Trophoblast cell (in vitro differentiated cells and primary cell): ENCODE measurements around the gene RASSF5.

Experiments
- DNase-seq, 2 donors: peaks; one replicate each; pipeline ENCODE4 v3.0.0-alpha.2; 2016
- H2AFZ ChIP-seq: 2 replicates; pipeline ENCODE4 v1.6.1; 2013; ENCODE audit warnings: low read length, moderate library complexity, mild to moderate bottlenecking; ENCODE audit not compliant: insufficient read depth, poor library complexity
- H2AK5ac ChIP-seq: 2 replicates; pipeline ENCODE4 v1.6.1; 2013; ENCODE audit warnings: mild to moderate bottlenecking, low read length
- H2BK120ac ChIP-seq: 2 replicates; pipeline ENCODE4 v1.6.1; 2013; ENCODE audit warnings: low read length, mild to moderate bottlenecking, moderate library complexity; ENCODE audit not compliant: insufficient read depth, poor library complexity
- H2BK12ac ChIP-seq: 2 replicates; pipeline ENCODE4 v1.6.1; 2013; ENCODE audit warnings: mild to moderate bottlenecking, low read length, moderate library complexity
- H2BK5ac ChIP-seq: 2 replicates; pipeline ENCODE4 v1.6.1; 2013; ENCODE audit warnings: low read length, low read depth, moderate library complexity, mild to moderate bottlenecking; ENCODE audit not compliant: poor library complexity
- H3K14ac ChIP-seq: 2 replicates; pipeline ENCODE4 v1.6.1; 2013; ENCODE audit warnings: mild to moderate bottlenecking, low read length
- H3K18ac ChIP-seq: 2 replicates; pipeline ENCODE4 v1.6.1; 2013; ENCODE audit warnings: mild to moderate bottlenecking, low read length
- H3K23ac ChIP-seq: 2 replicates; pipeline ENCODE4 v1.6.1; 2013; ENCODE audit warnings: low read length
- H3K27ac ChIP-seq: 2 replicates; pipeline ENCODE4 v1.5.1; 2013; ENCODE audit warnings: low read depth, mild to moderate bottlenecking, inconsistent platforms, low read length, moderate library complexity
- H3K27me3 ChIP-seq: 2 replicates; pipeline ENCODE4 v1.6.1; 2013; ENCODE audit warnings: inconsistent platforms, mild to moderate bottlenecking, low read length, moderate library complexity; ENCODE audit not compliant: insufficient read depth
- H3K36me3 ChIP-seq, 2 experiments: 1 replicate in 1 of 2; 2 replicates in 1 of 2; pipeline ENCODE4 v1.6.1; 2013; ENCODE audit warnings: low read length in 2 of 2, mild to moderate bottlenecking in 2 of 2, moderate library complexity in 1 of 2; ENCODE audit not compliant: insufficient read depth in 2 of 2, control insufficient read depth in 1 of 2
- H3K4ac ChIP-seq: 2 replicates; pipeline ENCODE4 v1.6.1; 2013; ENCODE audit warnings: low read depth, mild to moderate bottlenecking, low read length, moderate library complexity
- H3K4me1 ChIP-seq, 2 experiments: 1 replicate in 1 of 2; 2 replicates in 1 of 2; pipeline ENCODE4 v1.6.1; 2013; ENCODE audit warnings: low read length in 2 of 2, mild to moderate bottlenecking in 2 of 2, moderate library complexity in 1 of 2; ENCODE audit not compliant: insufficient read depth in 2 of 2, control insufficient read depth in 1 of 2
- H3K4me2 ChIP-seq: 2 replicates; pipeline ENCODE4 v1.6.1; 2013; ENCODE audit warnings: inconsistent platforms, mild to moderate bottlenecking, low read length, moderate library complexity
- H3K4me3 ChIP-seq: 2 replicates; pipeline ENCODE4 v1.5.1; 2013; ENCODE audit warnings: mild to moderate bottlenecking, low read depth, low read length, inconsistent platforms
- H3K79me1 ChIP-seq: one replicate; pipeline ENCODE4 v1.6.1; 2013; ENCODE audit warnings: low read length
- H3K79me2 ChIP-seq: 2 replicates; pipeline ENCODE4 v1.6.1; 2013; ENCODE audit warnings: low read length, mild to moderate bottlenecking; ENCODE audit not compliant: control insufficient read depth, insufficient read depth, poor library complexity
- H3K9ac ChIP-seq: 2 replicates; pipeline ENCODE4 v1.6.1; 2013; ENCODE audit warnings: mild to moderate bottlenecking, low read length
- H3K9me3 ChIP-seq: 2 replicates; pipeline ENCODE4 v1.6.1; 2013; ENCODE audit warnings: low read depth, mild to moderate bottlenecking, control low read depth, inconsistent platforms, low read length; ENCODE audit not compliant: insufficient read depth
- H4K12ac ChIP-seq: 2 replicates; pipeline ENCODE4 v1.6.1; 2013; ENCODE audit warnings: low read depth, mild to moderate bottlenecking, low read length, moderate library complexity
- H4K8ac ChIP-seq: 2 replicates; pipeline ENCODE4 v1.6.1; 2013; ENCODE audit warnings: low read depth, mild to moderate bottlenecking, low read length, moderate library complexity
- H4K91ac ChIP-seq: one replicate; pipeline ENCODE4 v1.6.1; 2013; ENCODE audit warnings: low read depth, mild to moderate bottlenecking, low read length, moderate library complexity
- WGBS: extraction: QIAGEN DNeasy Blood & Tissue Kit; methylation state at CpG from one replicate; pipeline ENCODE4 v1.1.7; 2013; ENCODE audit warnings: missing lambda C conversion rate; ENCODE audit not compliant: insufficient read length, insufficient coverage; ENCODE audit errors: extremely low coverage; 5-methylcytosine and 5-hydroxymethylcytosine counted together

Gene RASSF5

DNA sequence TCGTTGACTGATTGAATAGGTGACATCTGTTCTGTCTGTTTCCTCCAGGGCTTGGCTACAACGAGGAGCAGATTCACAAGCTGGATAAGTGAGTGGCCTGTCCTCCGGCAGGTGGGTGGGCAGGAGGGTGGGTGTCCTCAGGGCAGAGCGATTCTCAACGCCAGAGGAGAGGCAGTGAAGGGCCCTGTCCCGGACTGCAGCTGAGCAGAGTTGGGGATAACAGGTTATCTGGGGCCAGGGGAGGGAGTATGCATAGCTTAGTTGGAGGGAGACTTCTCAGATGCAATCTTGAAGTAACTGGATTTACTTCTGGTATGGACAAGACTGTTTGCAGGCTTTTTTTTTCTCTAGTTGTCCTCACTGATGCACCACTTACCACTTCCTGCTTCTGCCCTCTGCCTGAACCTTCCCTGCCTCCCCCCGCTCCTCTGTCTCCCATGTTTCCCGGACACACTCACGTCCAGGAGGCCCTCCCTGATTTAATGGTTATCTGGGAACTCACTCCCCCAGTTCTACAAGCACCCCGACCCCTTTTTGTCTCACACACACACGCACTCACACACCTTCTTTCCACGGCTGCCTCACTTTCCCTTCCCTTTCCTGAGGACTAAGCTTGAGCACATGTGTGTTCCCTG is 16.4 kb upstream of the RASSF5 start:
- Histone ChIP-seq H4K91ac (no peak overlapping the region), H3K14ac (no peak overlapping the region), H3K27ac (no peak overlapping the region), H2AK5ac (no peak overlapping the region), H3K4me3 (no peak overlapping the region), H4K8ac (no peak overlapping the region), H3K79me1 (no peaks in the 10 kb centered on the region), H3K36me3 (peaks cover 0 to 10% of the 10 kb centered on the region in 2 experiments), H3K9me3 (no peaks in the 10 kb centered on the region), H3K4me2 (no peak overlapping the region), H2AFZ (no peak overlapping the region), H4K12ac (no peak overlapping the region), H3K18ac (no peak overlapping the region), H3K9ac (no peak overlapping the region), H3K79me2 (no peaks in the 10 kb centered on the region), H3K4me1 (no peaks in the 10 kb centered on the region), H2BK5ac (no peak overlapping the region), H2BK120ac (no peak overlapping the region), H3K23ac (no peak overlapping the region), H2BK12ac (no peak overlapping the region), H3K4ac (no peak overlapping the region), H3K27me3 (no peaks in the 10 kb centered on the region)
- no CpG with 5 or more reads among the region's 12 CpGs for WGBS
- DNase-seq = no peak

DNA sequence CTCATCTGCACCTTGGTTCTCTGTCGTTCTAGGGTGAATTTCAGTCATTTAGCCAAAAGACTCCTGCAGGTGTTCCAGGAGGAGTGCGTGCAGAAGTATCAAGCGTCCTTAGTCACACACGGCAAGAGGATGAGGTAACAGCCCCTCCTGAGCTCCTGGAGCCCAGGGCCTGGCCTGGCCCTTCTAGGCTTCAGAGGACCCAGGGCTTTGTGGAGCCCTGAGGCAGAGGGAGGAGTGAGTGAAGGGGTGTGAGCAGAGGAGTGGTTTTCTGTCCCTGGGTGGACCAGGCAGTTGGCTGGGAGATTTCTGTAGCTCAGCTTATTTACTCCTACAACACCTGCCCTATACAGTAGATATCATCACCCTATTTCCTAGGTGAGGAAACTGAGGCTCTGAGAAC is 15.7 kb upstream of the RASSF5 start:
- Histone ChIP-seq H2BK120ac (no peak overlapping the region), H3K79me1 (no peaks in the 10 kb centered on the region), H2AK5ac (no peak overlapping the region), H3K9me3 (no peaks in the 10 kb centered on the region), H4K12ac (no peak overlapping the region), H3K14ac (no peak overlapping the region), H3K9ac (no peak overlapping the region), H3K27me3 (no peaks in the 10 kb centered on the region), H4K8ac (no peak overlapping the region), H3K18ac (no peak overlapping the region), H3K23ac (no peak overlapping the region), H3K27ac (no peak overlapping the region), H2AFZ (no peak overlapping the region), H2BK12ac (no peak overlapping the region), H3K36me3 (peaks cover 0 to 10% of the 10 kb centered on the region in 2 experiments), H3K4me2 (no peak overlapping the region), H3K4me1 (no peaks in the 10 kb centered on the region), H2BK5ac (no peak overlapping the region), H3K79me2 (no peaks in the 10 kb centered on the region), H4K91ac (no peak overlapping the region), H3K4me3 (no peak overlapping the region), H3K4ac (no peak overlapping the region)
- no CpG with 5 or more reads among the region's 4 CpGs for WGBS
- no peak for DNase-seq

DNA sequence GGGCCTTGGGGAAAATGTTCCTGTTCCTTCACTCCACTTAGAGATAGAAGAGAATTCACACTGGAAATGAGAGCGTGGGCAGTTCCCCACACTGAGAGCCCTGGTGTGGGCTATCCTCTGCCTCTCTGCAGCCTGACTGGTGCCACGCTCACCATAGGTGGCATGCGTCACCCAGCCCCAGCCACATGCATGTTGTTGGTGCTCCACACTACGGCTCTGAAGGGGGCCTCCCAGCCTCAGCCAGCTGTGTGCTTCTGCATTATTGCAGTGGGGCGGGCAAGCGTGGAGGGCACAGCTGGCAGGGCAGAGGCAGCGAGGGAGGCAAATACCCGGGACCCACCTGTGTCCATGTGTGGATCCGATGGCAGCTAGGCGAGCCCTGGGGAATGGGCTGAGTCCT is 14.7 kb upstream of the RASSF5 start:
- Histone ChIP-seq H4K8ac (no peak overlapping the region), H3K4me2 (no peak overlapping the region), H3K9me3 (no peaks in the 10 kb centered on the region), H3K4me3 (no peak overlapping the region), H2AFZ (no peak overlapping the region), H3K36me3 (peaks cover 0 to 10% of the 10 kb centered on the region in 2 experiments), H2BK12ac (no peak overlapping the region), H3K27me3 (no peaks in the 10 kb centered on the region), H2BK5ac (no peak overlapping the region), H3K9ac (no peak overlapping the region), H3K14ac (no peak overlapping the region), H4K12ac (no peak overlapping the region), H2AK5ac (no peak overlapping the region), H3K4ac (no peak overlapping the region), H3K18ac (no peak overlapping the region), H3K4me1 (no peaks in the 10 kb centered on the region), H3K23ac (no peak overlapping the region), H4K91ac (no peak overlapping the region), H3K79me1 (no peaks in the 10 kb centered on the region), H3K27ac (no peak overlapping the region), H2BK120ac (no peak overlapping the region), H3K79me2 (no peaks in the 10 kb centered on the region)
- WGBS = no CpG with 5 or more reads among the region's 10 CpGs
- no peak for DNase-seq

DNA sequence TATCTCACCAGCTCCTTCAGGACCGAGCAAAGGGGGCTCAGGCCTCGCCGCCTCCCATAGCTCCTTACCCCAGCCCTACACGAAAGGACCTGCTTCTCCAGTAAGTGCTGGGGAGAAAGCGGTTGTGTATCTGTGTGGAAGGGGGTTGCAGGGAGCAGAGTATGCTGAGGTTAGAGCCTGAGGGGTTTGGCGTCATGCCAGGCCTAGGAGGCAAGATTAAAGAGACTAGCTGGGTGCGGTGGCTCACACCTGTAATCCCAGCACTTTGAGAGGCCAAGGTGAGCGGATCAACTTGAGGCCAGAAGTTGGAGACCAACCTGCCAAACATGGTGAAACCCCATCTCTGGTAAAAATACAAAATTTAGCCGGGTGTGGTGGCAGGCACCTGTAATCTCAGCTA is 14.1 kb upstream of the RASSF5 start:
- H3K18ac ChIP-seq = no peak overlapping the region
- H4K91ac ChIP-seq = no peak overlapping the region

More for the DNA sequence above, 14.1 kb upstream of the RASSF5 start:
- H3K23ac ChIP-seq = no peak overlapping the region
- no peak overlapping the region for H4K12ac ChIP-seq
- no peak overlapping the region for H2BK120ac ChIP-seq
- H2BK12ac ChIP-seq = no peak overlapping the region
- no CpG with 5 or more reads among the region's 9 CpGs for WGBS
- H3K4me3 ChIP-seq = no peak overlapping the region
- no peak overlapping the region for H3K4me2 ChIP-seq
- H3K27me3 ChIP-seq = no peaks in the 10 kb centered on the region
- H2AK5ac ChIP-seq = no peak overlapping the region
- no peak overlapping the region for H3K27ac ChIP-seq
- no peak overlapping the region for H2AFZ ChIP-seq
- H3K79me1 ChIP-seq = no peaks in the 10 kb centered on the region
- no peak overlapping the region for H3K14ac ChIP-seq
- no peaks in the 10 kb centered on the region for H3K79me2 ChIP-seq
- H3K9me3 ChIP-seq = no peaks in the 10 kb centered on the region
- H3K4ac ChIP-seq = no peak overlapping the region
- no peak overlapping the region for H4K8ac ChIP-seq
- no peak overlapping the region for H3K9ac ChIP-seq
- no peak overlapping the region for H2BK5ac ChIP-seq
- no peak for DNase-seq
- peaks cover 0 to 10% of the 10 kb centered on the region in 2 experiments for H3K36me3 ChIP-seq
- no peaks in the 10 kb centered on the region for H3K4me1 ChIP-seq
